Neural cell (in vitro differentiated cells): ENCODE measurements around the gene HSP90AA1.

Source experiments
- EP300 ChIP-seq: fragments of 450-650 bp; conservative IDR thresholded peaks from 2 replicates; pipeline ENCODE4 v1.6.1; 2014; ENCODE audit warnings: antibody characterized with exemption, mild to moderate bottlenecking, moderate library complexity; ENCODE audit not compliant: poor library complexity, severe bottlenecking
- EZH2 ChIP-seq: fragments of 200-600, 300-800 bp; shearing (Covaris generic), sonication (generic); IDR thresholded peaks from 2 replicates; pipeline ENCODE4 v1.6.1; 2014; ENCODE audit warnings: antibody characterized with exemption, low read length, borderline replicate concordance, mild to moderate bottlenecking; ENCODE audit not compliant: insufficient read depth, poor library complexity, severe bottlenecking
- MXI1 ChIP-seq: fragments of 450-650 bp; conservative IDR thresholded peaks from 2 replicates; pipeline ENCODE4 v1.6.1; 2014; ENCODE audit warnings: antibody characterized with exemption, mild to moderate bottlenecking; ENCODE audit not compliant: poor library complexity, severe bottlenecking
- POLR2AphosphoS5 ChIP-seq: IDR thresholded peaks from 2 replicates; pipeline ENCODE4 v1.6.1; 2012
- RAD21 ChIP-seq: fragments of 450-650 bp; conservative IDR thresholded peaks from 2 replicates; pipeline ENCODE4 v1.6.1; 2014; ENCODE audit warnings: antibody characterized with exemption, mild to moderate bottlenecking, moderate library complexity
- REST ChIP-seq: IDR thresholded peaks from 2 replicates; pipeline ENCODE4 v1.6.1; 2012; ENCODE audit warnings: borderline replicate concordance
- SMC3 ChIP-seq: fragments of 450-650 bp; conservative IDR thresholded peaks from 2 replicates; pipeline ENCODE4 v1.6.1; 2014; ENCODE audit warnings: antibody characterized with exemption, mild to moderate bottlenecking, moderate library complexity; ENCODE audit not compliant: poor library complexity
- TAF1 ChIP-seq: IDR thresholded peaks from 2 replicates; pipeline ENCODE4 v1.6.1; 2012; ENCODE audit warnings: low read depth
- TF ChIP-seq, protein P1 (sequence below): fragments of 450-650 bp; IDR thresholded peaks from 2 replicates; pipeline ENCODE4 v1.5.1; 2014; ENCODE audit warnings: antibody characterized with exemption, mild to moderate bottlenecking, moderate library complexity; ENCODE audit not compliant: poor library complexity, severe bottlenecking

DNA sequence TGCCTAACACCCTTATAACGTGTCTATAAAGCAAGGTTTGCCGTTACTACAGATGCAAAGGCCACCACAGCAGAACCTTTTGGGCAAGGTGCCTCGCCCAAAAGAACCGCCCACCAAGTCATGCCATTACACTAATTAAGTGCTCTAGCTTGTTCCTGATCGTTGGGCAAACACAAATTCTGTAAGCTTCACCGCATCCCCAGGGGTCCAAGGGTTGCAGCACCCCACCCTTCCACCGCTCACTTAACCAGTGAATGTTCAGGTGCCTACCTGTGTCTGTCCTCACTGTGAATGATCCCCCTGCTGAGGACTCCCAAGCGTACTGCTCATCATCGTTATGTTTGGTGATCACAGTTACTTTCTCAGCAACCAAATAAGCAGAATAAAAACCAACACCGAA, 1.4 kb downstream of the HSP90AA1 start:
- TF ChIP-seq, protein P1, sequence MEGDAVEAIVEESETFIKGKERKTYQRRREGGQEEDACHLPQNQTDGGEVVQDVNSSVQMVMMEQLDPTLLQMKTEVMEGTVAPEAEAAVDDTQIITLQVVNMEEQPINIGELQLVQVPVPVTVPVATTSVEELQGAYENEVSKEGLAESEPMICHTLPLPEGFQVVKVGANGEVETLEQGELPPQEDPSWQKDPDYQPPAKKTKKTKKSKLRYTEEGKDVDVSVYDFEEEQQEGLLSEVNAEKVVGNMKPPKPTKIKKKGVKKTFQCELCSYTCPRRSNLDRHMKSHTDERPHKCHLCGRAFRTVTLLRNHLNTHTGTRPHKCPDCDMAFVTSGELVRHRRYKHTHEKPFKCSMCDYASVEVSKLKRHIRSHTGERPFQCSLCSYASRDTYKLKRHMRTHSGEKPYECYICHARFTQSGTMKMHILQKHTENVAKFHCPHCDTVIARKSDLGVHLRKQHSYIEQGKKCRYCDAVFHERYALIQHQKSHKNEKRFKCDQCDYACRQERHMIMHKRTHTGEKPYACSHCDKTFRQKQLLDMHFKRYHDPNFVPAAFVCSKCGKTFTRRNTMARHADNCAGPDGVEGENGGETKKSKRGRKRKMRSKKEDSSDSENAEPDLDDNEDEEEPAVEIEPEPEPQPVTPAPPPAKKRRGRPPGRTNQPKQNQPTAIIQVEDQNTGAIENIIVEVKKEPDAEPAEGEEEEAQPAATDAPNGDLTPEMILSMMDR: no peak
- TF ChIP-seq EZH2: no peak
- no peak for TF ChIP-seq POLR2AphosphoS5
- no peak for TF ChIP-seq EP300
- no peak for TF ChIP-seq MXI1
- no peak for TF ChIP-seq TAF1
- TF ChIP-seq REST: no peak
- no peak for TF ChIP-seq RAD21
- TF ChIP-seq SMC3: no peak
